H1 (cell line): Measurements from ENCODE around the gene AKR7A2. TPM values are rescaled to one million over a fixed set of nuclear protein-coding genes. Genes with fewer than 3 reads are reported as not detected.

ENCODE experiments used
- CTCF ChIA-PET: fragments of 300-600 bp; sonication (Branson Sonifier 250); formaldehyde crosslinking; loops from one replicate; lab custom pipeline; 2021; ENCODE audit not compliant: partially characterized antibody; lab: Charles Lee
- POLR2A ChIA-PET: fragments of 300-600 bp; sonication (Branson Sonifier 250); formaldehyde crosslinking; loops from one replicate; lab custom pipeline; 2021; ENCODE audit warnings: inconsistent platforms; ENCODE audit not compliant: partially characterized antibody; lab: Charles Lee
- DNase-seq, 2 experiments: peaks; one replicate each; pipeline versions ENCODE4 v3.0.0 to v3.0.0-alpha.2; 2010 to 2022; ENCODE audit warnings: low spot score in 2 of 2, low read depth in 1 of 2, mixed read lengths in 1 of 2
- FAIRE-seq: peaks from 2 replicates; lab custom pipeline; 2011; peaks lifted over from hg19 to GRCh38; lab: Jason Lieb, UNC
- H2AFZ ChIP-seq: 2 replicates; pipeline ENCODE4 v1.8.1; 2012; ENCODE audit warnings: low read length, inconsistent platforms
- H2AK5ac ChIP-seq: 2 replicates; pipeline ENCODE4 v1.6.1; 2013; ENCODE audit warnings: low read depth, low read length
- H2BK120ac ChIP-seq: replicated peaks from 2 replicates; pipeline ENCODE3; 2013; ENCODE audit warnings: low read depth, low read length, inconsistent platforms
- H2BK12ac ChIP-seq: 2 replicates; pipeline ENCODE4 v1.6.1; 2013; ENCODE audit warnings: low read depth, low read length
- H2BK15ac ChIP-seq: 2 replicates; pipeline ENCODE4 v1.6.1; 2013; ENCODE audit warnings: low read length
- H2BK20ac ChIP-seq: 2 replicates; pipeline ENCODE4 v1.6.1; 2013; ENCODE audit warnings: low read length
- H2BK5ac ChIP-seq: 2 replicates; pipeline ENCODE4 v1.6.1; 2013; ENCODE audit warnings: low read depth, low read length
- H3K14ac ChIP-seq: 2 replicates; pipeline ENCODE4 v1.6.1; 2013; ENCODE audit warnings: inconsistent platforms; ENCODE audit not compliant: insufficient read length
- H3K18ac ChIP-seq: 2 replicates; pipeline ENCODE4 v1.6.1; 2013; ENCODE audit warnings: low read length; ENCODE audit errors: extremely low read depth
- H3K23ac ChIP-seq: 2 replicates; pipeline ENCODE4 v1.6.1; 2013; ENCODE audit warnings: inconsistent platforms; ENCODE audit not compliant: insufficient read length
- H3K23me2 ChIP-seq: 2 replicates; pipeline ENCODE4 v1.6.1; 2013; ENCODE audit warnings: low read depth, low read length
- H3K27ac ChIP-seq: 2 replicates; pipeline ENCODE4 v1.6.1; 2011; ENCODE audit warnings: low read depth, low read length, inconsistent platforms
- H3K27me3 ChIP-seq, 4 experiments: replicated peaks in 1 of 4; 1 replicate in 1 of 4; 2 replicates in 3 of 4; pipeline versions ENCODE4 v1.6.1 to v1.8.1; 2011 to 2013; ENCODE audit warnings: low read length in 3 of 4, mild to moderate bottlenecking in 3 of 4, inconsistent platforms in 2 of 4, mixed read lengths in 2 of 4, moderate library complexity in 1 of 4; ENCODE audit not compliant: control insufficient read depth in 3 of 4, insufficient read depth in 3 of 4; ENCODE audit errors: extremely low read depth in 1 of 4
- H3K36me3 ChIP-seq, 4 experiments: 2 replicates each; pipeline versions ENCODE4 v1.6.1 to v1.8.1; 2011 to 2013; ENCODE audit warnings: mild to moderate bottlenecking in 4 of 4, low read length in 3 of 4, moderate library complexity in 2 of 4, control low read depth in 1 of 4, inconsistent platforms in 1 of 4; ENCODE audit not compliant: insufficient read depth in 4 of 4, control insufficient read depth in 2 of 4
- H3K4ac ChIP-seq: replicated peaks from 2 replicates; pipeline ENCODE3; 2013; ENCODE audit warnings: low read length, low read depth, mixed read lengths, inconsistent platforms; ENCODE audit not compliant: insufficient read length
- H3K4me1 ChIP-seq, 4 experiments: replicated peaks in 1 of 4; 1 replicate in 1 of 4; 2 replicates in 3 of 4; pipeline versions ENCODE4 v1.6.1 to v1.8.1; 2011 to 2013; ENCODE audit warnings: low read length in 3 of 4, inconsistent platforms in 2 of 4, mixed read lengths in 1 of 4; ENCODE audit not compliant: insufficient read depth in 4 of 4, control insufficient read depth in 3 of 4
- H3K4me2 ChIP-seq, 2 experiments: 2 replicates each; pipeline versions ENCODE4 v1.6.1 to v1.8.1; 2011 to 2013; ENCODE audit warnings: low read depth in 2 of 2, low read length in 2 of 2, control low read depth in 1 of 2, inconsistent platforms in 1 of 2, mild to moderate bottlenecking in 1 of 2; ENCODE audit not compliant: insufficient read depth in 1 of 2
- H3K4me3 ChIP-seq, 4 experiments: fragments of 200-600, 300-600 bp in 1 of 4; sonication (generic), shearing (Covaris generic), sonication (Bioruptor Twin) in 1 of 4; 2 replicates each; pipeline versions ENCODE4 v1.5.1 to v1.8.1; 2011 to 2016; ENCODE audit warnings: low read length in 4 of 4, low read depth in 3 of 4, control low read depth in 2 of 4, inconsistent platforms in 2 of 4, mild to moderate bottlenecking in 2 of 4, mixed read lengths in 1 of 4, moderate library complexity in 1 of 4; ENCODE audit not compliant: insufficient read depth in 2 of 4; ENCODE audit errors: extremely low read depth in 1 of 4
- H3K56ac ChIP-seq: replicated peaks from 2 replicates; pipeline ENCODE3; 2013; ENCODE audit warnings: low read depth, mild to moderate bottlenecking, mixed read lengths, low read length, inconsistent platforms; ENCODE audit not compliant: insufficient read length
- H3K79me1 ChIP-seq: 2 replicates; pipeline ENCODE4 v1.6.1; 2013; ENCODE audit warnings: low read depth, low read length, control low read depth
- H3K79me2 ChIP-seq, 2 experiments: 2 replicates each; pipeline versions ENCODE4 v1.6.1 to v1.8.1; 2012 to 2013; ENCODE audit warnings: low read length in 2 of 2, mild to moderate bottlenecking in 2 of 2, inconsistent platforms in 1 of 2; ENCODE audit not compliant: insufficient read depth in 2 of 2, control insufficient read depth in 1 of 2
- H3K9ac ChIP-seq, 4 experiments: replicated peaks in 1 of 4; 1 replicate in 1 of 4; 2 replicates in 3 of 4; pipeline versions ENCODE4 v1.6.1 to v1.8.1; 2011 to 2013; ENCODE audit warnings: low read depth in 3 of 4, low read length in 3 of 4, control low read depth in 2 of 4, mild to moderate bottlenecking in 2 of 4, moderate library complexity in 2 of 4, inconsistent platforms in 1 of 4; ENCODE audit errors: extremely low read depth in 1 of 4
- H3K9me3 ChIP-seq, 2 experiments: 2 replicates each; pipeline versions ENCODE4 v1.6.1 to v1.8.1; 2012 to 2013; ENCODE audit warnings: mild to moderate bottlenecking in 2 of 2, moderate library complexity in 2 of 2, control low read depth in 1 of 2, inconsistent platforms in 1 of 2, low read depth in 1 of 2, low read length in 1 of 2, mixed read lengths in 1 of 2; ENCODE audit not compliant: insufficient read depth in 2 of 2
- H4K20me1 ChIP-seq, 2 experiments: replicated peaks in 1 of 2; 2 replicates each; pipeline versions ENCODE3 to v1.8.1; 2011 to 2013; ENCODE audit warnings: inconsistent platforms in 2 of 2, low read length in 2 of 2, mild to moderate bottlenecking in 1 of 2; ENCODE audit not compliant: insufficient read depth in 2 of 2, control insufficient read depth in 1 of 2
- H4K5ac ChIP-seq: 2 replicates; pipeline ENCODE4 v1.6.1; 2013; ENCODE audit warnings: low read length, low read depth, mixed read lengths, inconsistent platforms; ENCODE audit not compliant: insufficient read length
- H4K8ac ChIP-seq: 2 replicates; pipeline ENCODE4 v1.8.0; 2013; ENCODE audit warnings: mild to moderate bottlenecking, moderate library complexity, low read length, inconsistent platforms; ENCODE audit not compliant: insufficient read depth; ENCODE audit errors: extremely low read depth
- H4K91ac ChIP-seq: replicated peaks from 2 replicates; pipeline ENCODE3; 2013; ENCODE audit warnings: low read length, mixed read lengths, inconsistent platforms; ENCODE audit not compliant: insufficient read length
- CTCF ChIP-seq, 3 experiments: IDR thresholded peaks; 1 replicate in 2 of 3; 2 replicates in 1 of 3; pipeline versions ENCODE4 v1.5.1 to v1.6.1; 2011; ENCODE audit warnings: low read length in 3 of 3, mild to moderate bottlenecking in 3 of 3, inconsistent platforms in 2 of 3, low read depth in 1 of 3, moderate library complexity in 1 of 3; ENCODE audit not compliant: insufficient read depth in 1 of 3; ENCODE audit errors: control extremely low read depth in 1 of 3
- HDAC2 ChIP-seq, 2 experiments: fragments of 300-600 bp in 1 of 2; sonication (generic) in 1 of 2; IDR thresholded peaks; 2 replicates each; pipeline ENCODE4 v1.6.1; 2011 to 2012; ENCODE audit warnings: low read depth in 2 of 2, low read length in 2 of 2, mild to moderate bottlenecking in 2 of 2, moderate library complexity in 2 of 2, borderline replicate concordance in 1 of 2, inconsistent platforms in 1 of 2
- HDAC6 ChIP-seq: IDR thresholded peaks from one replicate; pipeline ENCODE4 v1.7.1; 2012; ENCODE audit warnings: low read depth, mild to moderate bottlenecking, inconsistent platforms, low read length, moderate library complexity
- MAFK ChIP-seq: IDR thresholded peaks from 2 replicates; pipeline ENCODE4 v1.6.1; 2012; ENCODE audit warnings: low read depth, mild to moderate bottlenecking, improper control_type of control experiment, low read length
- SIN3A ChIP-seq, 2 experiments: IDR thresholded peaks in 1 of 2; conservative IDR thresholded peaks in 1 of 2; 2 replicates each; pipeline ENCODE4 v1.6.1; 2011 to 2012; ENCODE audit warnings: low read length in 2 of 2, improper control_type of control experiment in 1 of 2, low read depth in 1 of 2, mild to moderate bottlenecking in 1 of 2
- SP2 ChIP-seq: IDR thresholded peaks from 2 replicates; pipeline ENCODE4 v1.6.1; 2012; ENCODE audit warnings: mild to moderate bottlenecking, low read length, inconsistent platforms
- SRF ChIP-seq: IDR thresholded peaks from 2 replicates; pipeline ENCODE4 v1.6.1; 2011; ENCODE audit warnings: mild to moderate bottlenecking, low read depth, low read length, moderate library complexity
- TAF7 ChIP-seq: optimal IDR thresholded peaks from 2 replicates; pipeline ENCODE3; 2011; ENCODE audit warnings: low read depth, mild to moderate bottlenecking, inconsistent platforms, low read length, moderate library complexity, borderline replicate concordance
- TCF12 ChIP-seq: IDR thresholded peaks from 2 replicates; pipeline ENCODE4 v1.6.1; 2011; ENCODE audit warnings: low read depth, mild to moderate bottlenecking, low read length
- ZNF274 ChIP-seq: IDR thresholded peaks from 2 replicates; pipeline ENCODE4 v1.7.0; 2012; ENCODE audit warnings: low read length, borderline replicate concordance; ENCODE audit errors: extremely low read depth
- WGBS, 2 experiments: shearing (Covaris generic) in 1 of 2; methylation state at CpG; one replicate each; pipeline versions ENCODE4 v1.1.6 to v1.1.7; 2013 to 2015; ENCODE audit warnings: low lambda C conversion rate in 2 of 2, mixed read lengths in 2 of 2, inconsistent platforms in 1 of 2, low coverage in 1 of 2, missing lambda C conversion rate in 1 of 2; ENCODE audit not compliant: insufficient replicate concordance in 2 of 2, insufficient coverage in 1 of 2, insufficient read length in 1 of 2; ENCODE audit errors: extremely low coverage in 1 of 2, missing lambda C conversion rate in 1 of 2; 5-methylcytosine and 5-hydroxymethylcytosine counted together
- polyA plus RNA-seq, 7 experiments: library from polyadenylated mRNA; depleted of rRNA in 3 of 7; stranded (reverse) in 5 of 7; unstranded in 2 of 7; fragments of >200 nt in 5 of 7; fragments of 200-250 nt in 2 of 7; gene quantifications; 1 replicate in 5 of 7; 2 replicates in 1 of 7; 4 replicates in 1 of 7; pipeline versions ENCODE4 v1.2.1 to v1.2.3, GENCODE V29; 2011 to 2013; ENCODE audit warnings: missing spikeins in 2 of 7, mixed read lengths in 2 of 7
- total RNA-seq: library from RNA; stranded (reverse); fragmentation: NEBNext Ultra II Directional; extraction: Animal tissue kit (Norgen Biotek cat#: 25700); gene quantifications from 2 replicates; pipeline ENCODE4 v1.2.1, GENCODE V29; 2021

AKR7A2 gene
- total and polyA plus RNA-seq, 2 of the 8 experiments (the other 6 are each of a cell fraction or from before 2014, with no cell fraction given) = 32.0 to 48.3 TPM

GRCh38 chr1:19321071-19321470, 9.1 kb upstream of the AKR7A2 start:
- Histone ChIP-seq H3K36me3 (peaks cover 1 to 15% (median 6%) of the 10 kb centered on the region in 4 experiments; a peak in 5 of 8 replicates), H4K91ac (no peak overlapping the region), H3K9ac (no peak overlapping the region), H3K23me2 (no peaks in the 10 kb centered on the region), H3K14ac (no peak overlapping the region), H3K79me2 (no peaks in the 10 kb centered on the region), H2BK12ac (no peak overlapping the region), H3K23ac (no peak overlapping the region), H3K4me1 (peaks cover 0 to 3% (median 2%) of the 10 kb centered on the region in 4 experiments; a peak in 4 of 7 replicates), H3K9me3 (no peaks in the 10 kb centered on the region), H3K4ac (no peak overlapping the region), H4K8ac (no peak overlapping the region), H2BK20ac (no peak overlapping the region), H3K4me3 (no peak overlapping the region), H3K27ac (no peak overlapping the region), H4K20me1 (peaks cover 3 to 23% of the 10 kb centered on the region in 2 experiments), H3K4me2 (no peak overlapping the region), H2AK5ac (no peak overlapping the region), H3K56ac (no peak overlapping the region), H2BK120ac (no peak overlapping the region), H2BK15ac (no peak overlapping the region), H3K79me1 (no peaks in the 10 kb centered on the region), H3K18ac (no peak overlapping the region), H2AFZ (no peak overlapping the region), H3K27me3 (no peaks in the 10 kb centered on the region), H2BK5ac (no peak overlapping the region), H4K5ac (no peak overlapping the region)
- 90% methylated on average over 2 of the region's 3 CpGs; no CpG with 5 or more reads in 1 of the 2 experiments for WGBS, 2 experiments
- ChIA-PET CTCF (interaction anchor here (1.2 to 1.4 kb wide), 2 partner anchors 12 to 18 kb away, joined by 3 to 5 read pairs; no protein-coding TSS in a partner anchor), POLR2A (interaction anchor here (1.0 to 16.9 kb wide), 2 partner anchors 9 to 10 kb away, joined by 3 to 143 read pairs; partner anchors contain the start of genes AKR7A2 and SLC66A1)
- FAIRE-seq (no peak), DNase-seq (no peak)
- no peak for TF ChIP-seq HDAC2 (IDR thresholded peaks at IDR 0.05; ENCODE audit: borderline replicate concordance in 1 of 2, low read depth in 2 of 2, low read length in 2 of 2)
- TF ChIP-seq MAFK = no peak
- no peak for TF ChIP-seq TCF12
- TF ChIP-seq SRF = no peak
- TF ChIP-seq ZNF274 = no peak
- no peak for TF ChIP-seq SIN3A (conservative IDR thresholded peaks at IDR 0.05 in 1 of 2, IDR thresholded peaks at IDR 0.05 in 1 of 2; ENCODE audit: low read depth in 1 of 2, low read length in 2 of 2)
- no peak for TF ChIP-seq CTCF (IDR thresholded peaks at IDR 0.05; ENCODE audit: control extremely low read depth in 1 of 3, insufficient read depth in 1 of 3, low read depth in 1 of 3, low read length in 3 of 3)
- no peak for TF ChIP-seq SP2
- TF ChIP-seq TAF7 = no peak
- TF ChIP-seq HDAC6 = no peak
